ENCODE data around the gene MAGOHB.
"Not testable (repeated sequence)": the region's sequence is repeated elsewhere in the genome, so short reads cannot be mapped to it uniquely, and the experiment has no call there.

The MAGOHB gene

DNA sequence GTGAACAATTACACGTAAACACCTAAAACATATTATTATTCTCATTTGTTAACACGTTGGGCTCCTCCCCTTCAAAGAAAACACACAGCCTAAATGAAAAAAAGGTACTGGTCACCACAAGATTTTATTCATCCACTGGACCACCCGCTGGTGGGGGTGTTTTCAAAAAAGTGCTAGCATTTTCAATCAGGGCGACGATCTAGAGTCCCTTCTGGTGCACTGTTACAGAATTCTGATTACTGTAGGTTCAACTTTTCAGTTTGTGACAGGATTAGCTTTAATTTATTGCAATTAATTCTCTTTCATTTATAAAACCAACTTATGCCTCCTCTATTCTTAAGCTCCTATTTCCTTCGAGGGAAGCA, 443 bp downstream of the MAGOHB start:
- in situ Hi-C loops (cut with HindIII; ENCODE audit: low sequenced_read_pairs) = no loop called here

DNA sequence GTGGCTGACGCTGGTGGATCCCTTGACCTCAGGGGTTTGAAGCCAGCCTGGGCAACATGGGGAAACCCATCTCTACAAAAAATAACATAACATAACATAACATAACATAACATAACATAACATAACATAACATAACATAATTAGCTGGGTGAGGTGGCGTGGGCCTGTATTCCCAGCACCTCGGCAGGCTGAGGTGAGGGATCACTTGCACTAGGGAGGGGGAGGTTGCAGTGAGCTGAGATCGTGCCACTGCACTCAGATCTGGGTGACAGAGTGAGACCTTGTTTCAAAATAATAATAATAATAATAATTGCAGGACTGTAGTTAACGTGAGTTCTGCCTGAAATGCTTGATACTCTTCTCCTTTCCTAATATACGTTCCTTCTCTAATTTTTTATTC, 1.3 kb downstream of the MAGOHB start:
- in situ Hi-C loops (cut with HindIII; ENCODE audit: low sequenced_read_pairs) = no loop called here

GRCh38 chr12:10611258-10611657, 2.2 kb downstream of the MAGOHB start:
- in situ Hi-C loops (cut with HindIII; ENCODE audit: low sequenced_read_pairs) = not testable (repeated sequence)

DNA sequence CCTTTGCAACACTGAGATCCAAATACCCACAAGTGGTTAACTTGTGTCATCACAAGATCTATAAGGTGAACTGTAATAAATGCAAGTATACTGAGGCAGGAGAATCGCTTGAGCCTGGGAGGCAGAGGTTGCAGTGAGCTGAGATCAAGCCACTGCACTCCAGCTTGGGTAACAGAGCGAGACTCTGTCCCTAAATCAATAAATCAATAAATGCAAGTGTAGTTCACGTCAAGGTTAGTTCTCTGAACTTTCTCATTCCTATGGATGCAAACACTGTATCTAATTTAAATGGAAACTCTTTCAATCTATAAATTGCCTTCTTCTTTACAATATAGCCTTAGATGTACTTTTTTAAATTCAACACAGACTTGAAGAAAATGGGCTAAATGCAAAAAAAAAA, 3.2 kb downstream of the MAGOHB start:
- in situ Hi-C loops (cut with HindIII; ENCODE audit: low sequenced_read_pairs) = no loop called here

DNA sequence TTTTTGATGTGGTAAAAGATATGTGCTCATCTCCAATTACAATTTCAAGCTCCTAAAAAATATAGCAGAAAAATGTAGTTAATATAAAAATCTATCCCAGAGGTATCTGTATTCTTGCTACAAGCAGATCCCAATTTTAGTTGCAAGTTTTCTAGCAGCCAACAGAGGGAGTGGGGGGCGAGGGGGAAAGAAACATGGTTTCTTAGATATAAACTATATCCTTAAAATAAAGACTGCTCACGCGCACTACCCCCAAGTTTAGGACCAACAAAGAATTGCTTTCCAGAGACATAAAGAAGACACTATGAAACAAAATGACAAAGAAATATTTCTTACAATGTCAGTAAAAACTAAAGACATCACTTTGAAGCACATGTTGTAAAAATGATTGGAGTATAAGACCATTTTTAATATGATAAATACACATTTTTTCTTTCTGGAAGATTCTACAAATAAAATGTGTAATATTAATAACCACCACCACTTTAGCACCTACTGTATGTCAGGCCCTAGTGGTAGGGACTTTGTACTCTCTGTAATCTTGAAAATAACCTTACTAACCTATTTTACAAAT, 5.4 kb downstream of the MAGOHB start:
- in situ Hi-C loops (cut with HindIII; ENCODE audit: low sequenced_read_pairs) = no loop called here

- in situ Hi-C loops (cut with HindIII; ENCODE audit: low sequenced_read_pairs) = no loop called here
Observed at GRCh38 chr12:10601860-10602259, 11.5 kb downstream of the MAGOHB start.

- in situ Hi-C loops (cut with HindIII; ENCODE audit: low sequenced_read_pairs) = no loop called here
Observed at GRCh38 chr12:10600988-10601387, 12.4 kb downstream of the MAGOHB start.

GRCh38 chr12:10595881-10596280, 17.5 kb downstream of the MAGOHB start:
- in situ Hi-C loops (cut with HindIII; ENCODE audit: low sequenced_read_pairs) = no loop called here

- in situ Hi-C loops (cut with HindIII; ENCODE audit: low sequenced_read_pairs) = no loop called here
Observed at GRCh38 chr12:10590966-10591365, 22.4 kb downstream of the MAGOHB start.

DNA sequence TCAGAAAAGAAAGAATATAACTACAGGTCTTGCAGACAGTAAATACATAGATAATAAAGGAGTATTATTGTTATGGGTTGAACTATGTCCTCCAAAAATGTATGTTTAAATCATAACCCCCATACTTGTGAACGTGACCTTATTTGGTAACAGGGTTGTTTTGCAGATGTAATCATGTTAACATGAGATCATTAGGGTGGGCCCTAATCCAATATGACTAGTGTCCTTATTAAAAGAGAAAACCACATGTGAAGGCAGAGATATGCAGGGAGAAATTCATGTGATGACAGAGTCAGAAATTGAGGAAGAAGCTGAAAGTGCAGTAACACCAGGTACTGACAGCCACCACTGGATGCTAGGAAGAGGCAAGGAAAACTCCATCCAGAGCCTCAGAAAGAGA, 29.0 kb downstream of the MAGOHB start:
- in situ Hi-C loops (cut with HindIII; ENCODE audit: low sequenced_read_pairs) = no loop called here

DNA sequence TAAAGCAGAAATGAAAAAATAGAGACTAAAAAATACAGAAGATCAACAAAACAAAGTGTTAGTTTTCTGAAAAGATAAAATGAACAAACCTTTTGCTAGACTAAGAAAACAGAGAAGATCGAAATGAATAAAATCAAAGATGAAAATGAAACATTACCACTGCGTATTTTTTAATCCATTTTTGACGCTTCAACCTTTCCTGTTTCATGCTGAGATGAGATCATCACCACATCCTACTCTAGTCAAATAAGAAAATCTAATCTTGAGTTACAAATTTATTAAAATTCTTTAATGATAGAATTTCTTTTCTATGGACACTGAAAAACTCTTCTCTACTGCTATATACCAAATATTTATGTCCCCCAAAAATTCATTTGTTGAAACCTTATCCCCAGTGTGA, 30.7 kb downstream of the MAGOHB start:
- in situ Hi-C loops (cut with HindIII; ENCODE audit: low sequenced_read_pairs) = no loop called here

DNA sequence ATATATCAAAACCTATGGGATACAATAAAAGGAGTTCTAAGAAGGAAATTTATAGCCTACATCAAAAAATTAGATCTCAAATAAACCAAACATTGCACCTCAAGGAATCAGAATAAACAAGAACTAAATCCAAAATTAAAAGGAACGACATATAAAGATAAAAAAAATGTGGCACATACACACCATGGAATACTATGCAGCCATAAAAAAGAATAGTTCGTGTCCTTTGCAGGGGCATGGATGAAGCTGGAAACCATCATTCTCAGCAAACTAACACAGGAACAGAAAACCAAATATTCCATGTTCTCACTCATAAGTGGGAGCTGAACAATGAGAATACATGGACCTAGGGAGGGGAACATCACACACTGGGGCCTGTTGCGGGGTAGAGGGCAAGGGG, 31.3 kb downstream of the MAGOHB start:
- in situ Hi-C loops (cut with HindIII; ENCODE audit: low sequenced_read_pairs) = not testable (repeated sequence)

- in situ Hi-C loops (cut with HindIII; ENCODE audit: low sequenced_read_pairs) = no loop called here
Observed at GRCh38 chr12:10574307-10574706, 39.1 kb downstream of the MAGOHB start.

GRCh38 chr12:10572021-10572490, 41.4 kb downstream of the MAGOHB start:
- in situ Hi-C loops (cut with HindIII; ENCODE audit: low sequenced_read_pairs) = not testable (repeated sequence)

GRCh38 chr12:10571141-10571540, 42.3 kb downstream of the MAGOHB start:
- in situ Hi-C loops (cut with HindIII; ENCODE audit: low sequenced_read_pairs) = no loop called here

DNA sequence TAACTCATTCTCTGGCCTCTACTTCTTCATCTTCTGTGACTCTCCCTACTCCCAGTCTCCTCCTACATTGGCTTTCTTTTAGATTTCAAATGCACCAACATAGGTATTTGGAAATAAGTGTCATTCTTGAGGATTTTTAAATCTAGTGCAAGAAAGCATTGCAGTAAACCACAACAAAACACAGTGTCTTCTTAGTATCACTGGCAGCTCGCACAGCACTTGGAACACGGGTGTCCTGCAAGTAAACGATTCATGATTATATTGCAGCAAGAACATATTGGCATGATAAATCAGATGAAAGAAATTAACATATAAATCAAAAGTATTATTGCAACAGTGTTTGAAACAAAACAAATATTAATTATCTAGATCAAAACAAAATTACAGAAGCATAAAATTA, 45.6 kb downstream of the MAGOHB start:
- in situ Hi-C loops (cut with HindIII; ENCODE audit: low sequenced_read_pairs) = no loop called here

DNA sequence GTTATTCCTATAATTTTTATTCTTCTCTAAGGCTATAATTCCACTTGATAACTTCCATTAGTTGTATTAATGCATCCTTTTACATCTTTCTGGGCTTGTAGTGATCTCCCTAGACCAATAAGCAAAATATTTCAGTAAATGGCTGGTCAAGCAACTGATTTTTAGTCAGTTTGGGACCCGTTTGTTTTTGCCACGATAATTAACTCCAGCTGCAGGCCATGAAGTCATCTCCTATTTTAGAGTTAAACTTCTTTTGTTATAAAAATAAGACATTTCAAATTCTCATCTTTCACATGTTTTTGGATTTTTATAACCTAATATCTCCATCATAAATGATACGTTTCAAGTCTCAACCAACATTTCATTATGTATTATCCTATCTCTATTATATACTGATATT, 49.4 kb downstream of the MAGOHB start:
- in situ Hi-C loops (cut with HindIII; ENCODE audit: low sequenced_read_pairs) = no loop called here

DNA sequence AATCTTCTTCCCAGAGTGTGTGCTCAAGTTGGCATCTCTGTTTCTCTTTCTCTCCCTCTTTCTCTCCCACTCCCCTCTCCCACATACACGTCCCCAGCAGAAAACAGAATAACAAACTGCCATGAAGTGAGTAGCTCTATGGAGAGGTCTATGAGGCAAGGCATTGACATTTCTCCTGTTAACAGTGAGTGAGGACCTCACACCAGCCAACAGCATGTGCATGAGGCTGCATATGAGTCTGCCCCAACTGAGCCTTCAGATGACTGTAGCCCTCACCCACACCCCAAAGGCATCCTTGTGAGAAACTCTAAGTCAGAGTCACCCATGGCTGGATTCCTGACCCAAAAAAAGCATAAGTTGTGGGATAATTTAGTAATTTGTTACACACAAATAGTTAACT, 50.4 kb downstream of the MAGOHB start:
- in situ Hi-C loops (cut with HindIII; ENCODE audit: low sequenced_read_pairs) = no loop called here

DNA sequence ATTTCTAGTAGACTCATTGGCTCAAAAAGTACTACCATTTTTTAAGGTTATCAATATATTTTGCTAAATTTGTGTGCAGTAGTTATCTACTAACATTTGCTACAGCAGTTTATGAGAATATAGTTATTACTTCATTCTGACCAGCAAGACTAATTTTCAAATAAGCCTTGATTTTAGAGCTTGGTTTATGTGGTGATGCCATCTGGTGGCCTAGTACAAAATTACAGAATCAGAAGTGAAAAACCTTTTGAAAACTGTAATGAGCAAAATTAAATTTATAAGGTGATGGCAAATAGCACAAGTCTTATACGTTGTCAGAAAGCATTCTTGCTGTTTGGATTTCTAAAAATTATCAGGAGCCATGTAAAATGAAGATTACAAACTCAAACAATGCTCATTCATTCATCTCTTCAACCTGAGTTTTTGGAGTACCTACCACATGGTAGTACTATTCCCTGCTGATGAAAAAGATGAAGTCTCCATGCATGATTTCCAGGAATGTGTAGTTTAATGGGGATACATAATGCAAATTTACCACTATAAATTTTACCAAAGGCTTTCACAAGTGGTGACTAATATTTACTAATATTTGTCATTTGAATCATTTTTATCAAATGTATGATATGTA, 51.0 kb downstream of the MAGOHB start:
- in situ Hi-C loops (cut with HindIII; ENCODE audit: low sequenced_read_pairs) = no loop called here

GRCh38 chr12:10559244-10559643, 54.2 kb downstream of the MAGOHB start:
- in situ Hi-C loops (cut with HindIII; ENCODE audit: low sequenced_read_pairs) = no loop called here

DNA sequence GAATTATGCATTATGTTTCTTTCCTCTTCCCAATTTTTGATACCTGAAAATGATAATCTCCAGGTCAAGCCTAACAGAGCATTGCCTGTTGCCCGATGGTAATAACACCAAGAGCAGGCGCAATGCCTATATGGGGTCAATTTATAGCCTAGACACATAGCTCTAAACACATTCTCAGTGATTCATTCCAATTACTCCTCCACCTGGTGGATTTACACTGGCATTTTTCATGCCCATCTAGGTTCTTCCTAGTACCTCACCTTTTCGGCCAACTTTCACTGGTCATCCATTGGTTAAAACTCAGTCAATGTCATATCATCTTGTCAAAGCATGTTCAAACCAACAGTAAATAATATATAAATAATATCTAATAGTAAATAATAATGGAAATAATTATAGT, 54.6 kb downstream of the MAGOHB start:
- in situ Hi-C loops (cut with HindIII; ENCODE audit: low sequenced_read_pairs) = no loop called here

- in situ Hi-C loops (cut with HindIII; ENCODE audit: low sequenced_read_pairs) = no loop called here
Observed at GRCh38 chr12:10558301-10558700, 55.1 kb downstream of the MAGOHB start.

DNA sequence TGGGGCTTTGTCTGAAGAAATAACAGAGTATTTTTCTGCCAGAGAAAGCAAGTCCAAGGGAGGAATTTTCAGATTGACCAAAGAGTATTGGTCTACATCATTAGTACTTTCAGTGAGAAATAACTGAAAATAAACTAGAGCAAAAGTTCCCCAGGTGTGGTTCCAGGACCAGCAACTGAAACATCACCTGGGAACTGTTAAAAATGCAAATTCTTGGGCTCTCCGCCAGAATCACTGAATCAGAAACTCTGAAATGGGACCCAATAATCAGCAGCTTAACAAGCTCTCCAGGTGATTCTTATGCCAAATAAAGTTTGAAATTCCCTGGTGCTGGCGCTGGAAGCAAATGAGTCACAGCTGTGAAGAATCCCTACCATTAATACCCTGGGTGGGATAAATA, 55.6 kb downstream of the MAGOHB start:
- in situ Hi-C loops (cut with HindIII; ENCODE audit: low sequenced_read_pairs) = no loop called here
